NCI-H1417 (cell line): ENCODE data around the gene PMEL.
"Not testable (repeated sequence)": the region's sequence is repeated elsewhere in the genome, so short reads cannot be mapped to it uniquely, and the experiment has no call there.

Experiments used
- DNase-seq, 3 experiments: peaks; one replicate each; lab custom pipeline; 2025; lab: John Stamatoyannopoulos, UW

PMEL gene

DNA sequence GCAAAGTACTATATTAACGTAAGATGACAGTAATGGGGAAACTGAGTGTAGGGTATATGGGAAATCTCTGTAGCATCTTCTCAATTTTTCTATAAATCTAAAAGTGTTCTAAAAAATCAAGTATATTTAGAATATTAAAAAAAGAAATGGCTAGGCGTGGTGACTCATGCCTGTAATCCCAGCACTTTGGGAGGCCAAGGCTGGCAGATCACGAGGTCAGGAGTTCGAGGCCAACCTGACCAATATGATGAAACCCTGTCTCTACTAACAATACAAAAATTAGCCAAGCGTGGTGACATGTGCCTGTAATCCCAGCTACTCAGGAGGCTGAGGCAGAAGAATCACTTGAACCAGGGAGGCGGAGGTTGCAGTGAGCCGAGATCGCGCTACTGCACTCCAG is 42.2 kb downstream of the PMEL start:
- DNase-seq, result not testable (repeated sequence)

DNA sequence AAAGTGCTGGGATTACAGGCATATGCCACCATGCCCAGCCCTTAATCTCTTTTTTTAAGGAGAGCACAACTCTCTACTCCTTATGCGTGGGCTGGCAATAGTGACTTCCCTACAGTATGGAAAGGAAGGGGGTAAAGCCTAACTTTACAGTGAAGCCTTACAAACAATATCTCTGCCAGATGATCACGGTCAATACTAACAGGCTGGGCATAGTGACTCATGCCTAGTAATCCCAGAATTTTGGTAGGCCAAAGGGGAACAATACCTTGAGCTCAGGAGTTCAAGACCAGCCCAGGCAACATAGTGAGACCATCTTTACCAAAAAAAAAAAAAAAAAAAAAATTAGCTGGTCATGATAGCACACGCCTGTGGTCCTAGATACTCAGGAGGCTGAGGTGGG is 43.7 kb downstream of the PMEL start:
- no peak for DNase-seq

DNA sequence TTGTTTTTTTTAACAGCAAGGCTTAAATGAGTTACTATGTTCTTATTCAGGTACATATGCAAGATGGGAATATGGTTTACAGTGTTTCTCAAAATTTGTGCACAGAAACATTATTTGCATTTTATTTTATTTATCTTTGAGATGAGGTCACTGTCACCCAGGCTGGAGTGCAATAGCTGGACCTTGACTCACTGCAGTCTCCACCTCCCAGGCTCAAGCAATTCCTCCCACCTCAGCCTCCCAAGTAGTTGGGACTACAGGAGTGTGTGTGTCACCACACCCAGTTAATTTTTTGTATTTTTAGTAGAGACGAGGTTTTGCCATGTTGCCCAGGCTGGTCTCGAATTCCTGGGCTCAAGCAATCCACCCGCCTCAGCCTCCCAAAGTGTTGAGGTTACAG is 46.8 kb downstream of the PMEL start:
- DNase-seq, result not testable (repeated sequence)

DNA sequence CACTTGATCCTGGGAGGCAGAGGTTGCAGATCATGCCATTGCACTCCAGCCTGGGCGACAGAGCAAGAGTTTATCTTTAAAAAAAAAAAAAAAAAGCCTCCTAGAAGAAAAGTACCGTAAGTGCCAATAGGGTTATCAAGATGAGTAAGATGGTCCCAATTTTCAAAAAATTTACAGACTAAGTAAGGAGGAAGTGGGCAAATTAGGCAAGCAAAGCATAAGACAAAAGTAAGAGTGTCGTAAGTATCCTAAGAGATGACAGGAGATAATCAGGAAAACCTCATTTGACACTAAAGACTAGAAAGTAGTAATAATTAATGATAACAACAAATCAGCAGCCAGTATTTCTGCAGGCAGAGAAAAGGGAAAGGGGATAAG is 50.4 kb downstream of the PMEL start:
- no peak for DNase-seq

DNA sequence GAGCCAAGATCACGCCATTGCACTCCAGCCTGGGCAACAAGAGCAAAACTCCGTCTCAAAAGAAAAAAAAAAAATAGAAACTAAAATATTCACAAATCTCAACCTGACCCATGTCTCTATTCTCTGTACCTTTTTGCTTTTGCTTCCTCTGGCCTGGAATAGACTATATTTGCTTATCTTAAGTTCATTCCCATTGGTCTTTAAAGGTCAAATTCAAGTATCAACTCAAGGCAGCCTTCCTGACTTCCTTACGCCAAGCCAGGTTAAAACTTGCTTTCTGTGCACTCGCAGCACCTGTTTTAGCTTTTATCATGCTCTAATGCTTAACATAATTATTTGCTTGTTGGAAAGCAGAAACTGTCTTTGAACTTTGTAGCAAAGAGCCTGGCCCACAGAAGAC is 52.9 kb downstream of the PMEL start:
- DNase-seq, result no peak

DNA sequence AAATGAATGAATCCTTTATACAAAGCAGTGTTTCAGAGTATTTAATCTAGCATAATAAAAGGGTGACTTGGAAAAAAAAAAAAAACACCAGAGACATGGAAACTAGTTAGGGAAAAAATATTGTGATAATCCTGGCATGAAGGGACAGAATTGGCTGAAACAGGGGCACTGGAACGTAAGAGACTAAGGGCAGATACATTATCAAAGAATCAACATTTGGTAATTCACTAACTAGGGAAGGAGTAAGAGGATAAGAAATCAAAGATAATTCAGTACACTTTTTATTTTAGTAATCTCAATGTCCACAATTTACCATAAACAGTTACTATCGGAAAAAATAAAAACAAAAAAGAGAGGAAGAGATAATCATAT is 56.3 kb downstream of the PMEL start:
- DNase-seq, result no peak

DNA sequence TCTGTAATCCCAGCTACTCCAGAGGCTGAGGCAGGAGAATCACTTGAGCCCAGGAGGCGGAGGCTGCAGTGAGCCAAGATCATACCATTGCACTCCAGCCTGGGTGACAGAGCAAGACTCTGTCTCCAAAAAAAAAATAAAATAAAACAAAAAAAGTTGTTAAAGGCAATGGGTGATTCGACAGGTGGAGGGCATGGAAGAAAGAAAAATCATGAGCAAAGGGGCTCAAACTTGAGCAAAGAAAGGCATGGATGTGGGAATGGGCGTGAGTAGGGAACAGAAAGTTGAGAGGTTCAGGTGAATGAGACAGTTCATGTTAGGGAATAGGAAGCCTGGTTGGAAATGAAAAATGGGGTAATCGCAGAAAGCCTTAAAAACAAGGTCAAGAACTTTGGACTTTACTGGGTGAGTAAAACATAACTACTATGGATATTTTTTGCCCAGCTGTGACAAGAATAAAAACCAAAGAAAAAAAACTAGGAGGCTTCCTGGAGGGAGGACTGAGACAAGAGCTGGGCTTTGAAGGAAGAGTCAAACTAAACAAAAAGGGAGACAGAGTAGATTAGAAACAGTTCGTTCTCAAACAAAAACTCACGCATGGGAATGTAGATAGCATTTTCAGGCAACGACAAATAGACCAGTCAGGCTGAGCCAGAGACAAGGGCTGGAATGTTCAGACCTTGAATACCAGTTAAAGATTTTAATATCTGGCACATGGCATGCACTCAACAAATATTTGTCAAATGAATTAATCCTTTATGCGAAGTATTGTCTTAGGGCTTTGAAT is 56.9 kb downstream of the PMEL start:
- DNase-seq, result no peak

DNA sequence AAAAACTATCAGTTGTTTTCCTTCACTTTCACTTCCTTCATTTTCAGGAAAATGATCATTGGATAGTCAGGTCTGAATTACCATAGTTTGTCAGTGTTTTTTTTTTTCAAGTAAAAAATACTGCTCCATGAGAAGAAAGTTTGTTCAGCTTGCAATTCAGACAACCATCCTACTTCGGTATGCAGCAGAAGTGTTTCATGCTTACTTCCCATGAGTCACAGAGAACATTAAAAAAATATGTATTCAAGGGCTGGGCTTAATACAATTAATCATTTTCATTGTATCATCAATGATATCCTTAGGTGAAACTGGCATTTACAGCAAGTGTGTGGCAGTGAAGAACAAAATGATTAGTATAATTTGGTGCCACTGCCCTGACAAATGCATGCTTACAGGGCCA is 59.8 kb downstream of the PMEL start:
- no peak for DNase-seq
